Neural cell (in vitro differentiated cells): ENCODE measurements around the gene PTPN13. TPM values are rescaled to one million over a fixed set of nuclear protein-coding genes. Genes with fewer than 3 reads are reported as not detected.

Experiments used
- H2AFZ ChIP-seq: fragments of 200-600, 300-800 bp; sonication (generic), shearing (Covaris generic); 2 replicates; pipeline ENCODE4 v1.6.0; 2014; ENCODE audit warnings: low read depth, mild to moderate bottlenecking, antibody characterized with exemption, low read length, moderate library complexity
- H3F3A ChIP-seq: fragments of 200-600 bp; shearing (Covaris generic); 2 replicates; pipeline ENCODE4 v1.6.1; 2016; ENCODE audit warnings: mild to moderate bottlenecking, moderate library complexity, mixed read lengths, antibody characterized with exemption, low read length; ENCODE audit not compliant: insufficient read depth, poor library complexity, severe bottlenecking
- H3K27ac ChIP-seq: fragments of 200-600, 300-800 bp; sonication (generic), shearing (Covaris generic); 2 replicates; pipeline ENCODE4 v1.5.1; 2014; ENCODE audit warnings: mild to moderate bottlenecking, low read length, moderate library complexity
- H3K27me3 ChIP-seq: fragments of 300-800, 200-600 bp; sonication (generic), shearing (Covaris generic); 2 replicates; pipeline ENCODE4 v1.6.0; 2014; ENCODE audit warnings: mild to moderate bottlenecking, low read depth, low read length, moderate library complexity; ENCODE audit not compliant: insufficient read depth
- H3K36me3 ChIP-seq: fragments of 300-800, 200-600 bp; sonication (generic), shearing (Covaris generic); 2 replicates; pipeline ENCODE4 v1.5.1; 2014; ENCODE audit warnings: mild to moderate bottlenecking, antibody characterized with exemption, low read length, moderate library complexity; ENCODE audit not compliant: insufficient read depth
- H3K4me2 ChIP-seq: fragments of 300-800, 200-600 bp; sonication (generic), shearing (Covaris generic); 2 replicates; pipeline ENCODE4 v1.6.0; 2014; ENCODE audit warnings: mild to moderate bottlenecking, low read length
- H3K4me3 ChIP-seq: fragments of 300-800, 200-600 bp; sonication (generic), shearing (Covaris generic); 2 replicates; pipeline ENCODE4 v1.5.1; 2014; ENCODE audit warnings: mild to moderate bottlenecking, low read length, moderate library complexity
- H3K79me2 ChIP-seq: fragments of 200-600 bp; shearing (Covaris generic); replicated peaks from 2 replicates; pipeline ENCODE4 v1.6.0; 2014; ENCODE audit warnings: mild to moderate bottlenecking, low read length, moderate library complexity; ENCODE audit not compliant: insufficient read depth
- H3K9ac ChIP-seq: fragments of 300-800, 200-600 bp; sonication (generic), shearing (Covaris generic); 2 replicates; pipeline ENCODE4 v1.6.1; 2016; ENCODE audit warnings: mild to moderate bottlenecking, low read length, mixed read lengths
- H3K9me2 ChIP-seq: fragments of 200-600 bp; shearing (Covaris generic); 2 replicates; pipeline ENCODE4 v1.6.1; 2016; ENCODE audit warnings: mild to moderate bottlenecking, low read length, mixed read lengths; ENCODE audit not compliant: insufficient read depth
- H3K9me3 ChIP-seq: fragments of 200-600, 300-800 bp; sonication (generic), shearing (Covaris generic); 2 replicates; pipeline ENCODE4 v1.6.1; 2016; ENCODE audit warnings: mild to moderate bottlenecking, mixed run types, low read length, moderate library complexity, mixed read lengths
- H4K20me1 ChIP-seq: fragments of 200-600 bp; shearing (Covaris generic); 2 replicates; pipeline ENCODE4 v1.6.1; 2016; ENCODE audit warnings: mild to moderate bottlenecking, mixed run types; ENCODE audit not compliant: insufficient read depth
- CTCF ChIP-seq: fragments of 450-650 bp; IDR thresholded peaks from 2 replicates; pipeline ENCODE4 v1.5.1; 2014; ENCODE audit warnings: antibody characterized with exemption, mild to moderate bottlenecking, moderate library complexity; ENCODE audit not compliant: poor library complexity, severe bottlenecking
- EP300 ChIP-seq: fragments of 450-650 bp; conservative IDR thresholded peaks from 2 replicates; pipeline ENCODE4 v1.6.1; 2014; ENCODE audit warnings: antibody characterized with exemption, mild to moderate bottlenecking, moderate library complexity; ENCODE audit not compliant: poor library complexity, severe bottlenecking
- EZH2 ChIP-seq: fragments of 200-600, 300-800 bp; shearing (Covaris generic), sonication (generic); IDR thresholded peaks from 2 replicates; pipeline ENCODE4 v1.6.1; 2014; ENCODE audit warnings: antibody characterized with exemption, low read length, borderline replicate concordance, mild to moderate bottlenecking; ENCODE audit not compliant: insufficient read depth, poor library complexity, severe bottlenecking
- MXI1 ChIP-seq: fragments of 450-650 bp; conservative IDR thresholded peaks from 2 replicates; pipeline ENCODE4 v1.6.1; 2014; ENCODE audit warnings: antibody characterized with exemption, mild to moderate bottlenecking; ENCODE audit not compliant: poor library complexity, severe bottlenecking
- POLR2AphosphoS5 ChIP-seq: IDR thresholded peaks from 2 replicates; pipeline ENCODE4 v1.6.1; 2012
- RAD21 ChIP-seq: fragments of 450-650 bp; conservative IDR thresholded peaks from 2 replicates; pipeline ENCODE4 v1.6.1; 2014; ENCODE audit warnings: antibody characterized with exemption, mild to moderate bottlenecking, moderate library complexity
- REST ChIP-seq: IDR thresholded peaks from 2 replicates; pipeline ENCODE4 v1.6.1; 2012; ENCODE audit warnings: borderline replicate concordance
- SMC3 ChIP-seq: fragments of 450-650 bp; conservative IDR thresholded peaks from 2 replicates; pipeline ENCODE4 v1.6.1; 2014; ENCODE audit warnings: antibody characterized with exemption, mild to moderate bottlenecking, moderate library complexity; ENCODE audit not compliant: poor library complexity
- TAF1 ChIP-seq: IDR thresholded peaks from 2 replicates; pipeline ENCODE4 v1.6.1; 2012; ENCODE audit warnings: low read depth
- polyA plus RNA-seq: library from polyadenylated mRNA; depleted of rRNA; stranded (reverse); fragments of >200 nt; gene quantifications from 2 replicates; pipeline ENCODE4 v1.2.3, GENCODE V29; 2014

Gene PTPN13
- polyA plus RNA-seq, 1 donor from 2014 or later, result 4.7 TPM

- Histone ChIP-seq H3K27me3 (no peaks in the 10 kb centered on the region), H3K9me2 (no peaks in the 10 kb centered on the region), H3K27ac (no peak overlapping the region), H3F3A (no peaks in the 10 kb centered on the region), H2AFZ (no peak overlapping the region), H3K9me3 (no peaks in the 10 kb centered on the region), H4K20me1 (no peaks in the 10 kb centered on the region), H3K9ac (no peak overlapping the region), H3K4me3 (no peak overlapping the region), H3K36me3 (no peaks in the 10 kb centered on the region), H3K79me2 (no peaks in the 10 kb centered on the region), H3K4me2 (no peak overlapping the region)
- TF ChIP-seq POLR2AphosphoS5, result no peak
Measured at GRCh38 chr4:86788826-86789225, 194.7 kb downstream of the PTPN13 start.

GRCh38 chr4:86791126-86791525, 197.0 kb downstream of the PTPN13 start:
- no peaks in the 10 kb centered on the region for H3K9me2 ChIP-seq
- H3K27me3 ChIP-seq, result no peaks in the 10 kb centered on the region
- H3K9me3 ChIP-seq, result no peaks in the 10 kb centered on the region
- no peak overlapping the region for H3K27ac ChIP-seq
- no peaks in the 10 kb centered on the region for H3F3A ChIP-seq
- no peaks in the 10 kb centered on the region for H4K20me1 ChIP-seq
- no peak for TF ChIP-seq EZH2
- no peak for TF ChIP-seq TAF1
- no peak for TF ChIP-seq MXI1
- no peak for TF ChIP-seq SMC3
- TF ChIP-seq RAD21, result no peak
- TF ChIP-seq POLR2AphosphoS5, result no peak
- TF ChIP-seq EP300, result no peak
- no peak for TF ChIP-seq CTCF
- TF ChIP-seq REST, result no peak
- no peaks in the 10 kb centered on the region for H3K36me3 ChIP-seq
- H3K9ac ChIP-seq, result no peak overlapping the region
- H3K4me2 ChIP-seq, result no peak overlapping the region
- H2AFZ ChIP-seq, result no peak overlapping the region
- no peaks in the 10 kb centered on the region for H3K79me2 ChIP-seq
- no peak overlapping the region for H3K4me3 ChIP-seq

GRCh38 chr4:86809809-86810208, 215.7 kb downstream of the PTPN13 start:
- H2AFZ ChIP-seq, result no peak overlapping the region
- no peaks in the 10 kb centered on the region for H3K36me3 ChIP-seq
- no peaks in the 10 kb centered on the region for H3K9me2 ChIP-seq

More at GRCh38 chr4:86809809-86810208, 215.7 kb downstream of the PTPN13 start:
- Histone ChIP-seq H3F3A (no peaks in the 10 kb centered on the region), H3K4me3 (no peak overlapping the region), H3K4me2 (no peak overlapping the region), H3K27me3 (no peaks in the 10 kb centered on the region), H3K79me2 (no peaks in the 10 kb centered on the region), H3K27ac (no peak overlapping the region), H3K9ac (no peak overlapping the region), H4K20me1 (no peaks in the 10 kb centered on the region), H3K9me3 (no peaks in the 10 kb centered on the region)
- TF ChIP-seq MXI1 (no peak), POLR2AphosphoS5 (no peak), REST (no peak), SMC3 (no peak), TAF1 (no peak), CTCF (no peak), RAD21 (no peak), EP300 (no peak), EZH2 (no peak)
